ENCODE results near the gene CYTL1.

DNA sequence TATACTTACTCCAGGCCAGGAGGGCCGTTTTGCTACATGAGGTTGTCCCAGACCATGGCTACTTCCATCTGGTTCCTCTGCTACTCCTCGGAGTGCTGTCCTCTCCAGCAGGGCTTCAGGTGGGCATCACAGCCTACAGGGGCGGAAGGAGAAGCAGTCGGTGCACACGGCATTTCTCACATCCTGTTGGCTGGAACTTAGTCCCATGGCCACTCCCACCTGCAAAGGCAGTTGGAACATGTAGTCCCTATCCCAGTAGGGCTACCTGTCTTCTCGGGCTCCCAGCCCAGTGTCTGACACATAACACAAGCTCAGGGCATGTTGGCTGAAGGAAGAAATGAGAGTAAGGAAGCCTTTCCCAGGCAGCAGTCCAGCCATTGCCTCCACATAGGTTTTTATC, 24.3 kb upstream of the CYTL1 start:
- TF ChIP-seq, protein P1, sequence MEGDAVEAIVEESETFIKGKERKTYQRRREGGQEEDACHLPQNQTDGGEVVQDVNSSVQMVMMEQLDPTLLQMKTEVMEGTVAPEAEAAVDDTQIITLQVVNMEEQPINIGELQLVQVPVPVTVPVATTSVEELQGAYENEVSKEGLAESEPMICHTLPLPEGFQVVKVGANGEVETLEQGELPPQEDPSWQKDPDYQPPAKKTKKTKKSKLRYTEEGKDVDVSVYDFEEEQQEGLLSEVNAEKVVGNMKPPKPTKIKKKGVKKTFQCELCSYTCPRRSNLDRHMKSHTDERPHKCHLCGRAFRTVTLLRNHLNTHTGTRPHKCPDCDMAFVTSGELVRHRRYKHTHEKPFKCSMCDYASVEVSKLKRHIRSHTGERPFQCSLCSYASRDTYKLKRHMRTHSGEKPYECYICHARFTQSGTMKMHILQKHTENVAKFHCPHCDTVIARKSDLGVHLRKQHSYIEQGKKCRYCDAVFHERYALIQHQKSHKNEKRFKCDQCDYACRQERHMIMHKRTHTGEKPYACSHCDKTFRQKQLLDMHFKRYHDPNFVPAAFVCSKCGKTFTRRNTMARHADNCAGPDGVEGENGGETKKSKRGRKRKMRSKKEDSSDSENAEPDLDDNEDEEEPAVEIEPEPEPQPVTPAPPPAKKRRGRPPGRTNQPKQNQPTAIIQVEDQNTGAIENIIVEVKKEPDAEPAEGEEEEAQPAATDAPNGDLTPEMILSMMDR (IDR thresholded peaks at IDR 0.05), result no peak
- no peak for TF ChIP-seq POLR2A (IDR thresholded peaks at IDR 0.05)

Measured in heart left ventricle (tissue), 13 donors.